Measurements from ENCODE around the gene GNPTG.
A peak's percentile ranks its signal among the peaks of the same experiment; 100 is the strongest.
"Not testable (repeated sequence)": the region's sequence is repeated elsewhere in the genome, so short reads cannot be mapped to it uniquely, and the experiment has no call there.

GNPTG gene

GRCh38 chr16:1325261-1325660 lies 26.5 kb upstream of the GNPTG start:
- no peak for TF ChIP-seq CTCF (IDR thresholded peaks at IDR 0.05; ENCODE audit: insufficient read depth, low read depth, low read length, missing control alignments)
- no peak for DNase-seq (ENCODE audit: low read depth)
- H3K4me3 ChIP-seq (ENCODE audit: low read depth, low read length): no peak overlapping the region

GRCh38 chr16:1325673-1326371 lies 25.9 kb upstream of the GNPTG start:
- no peak for DNase-seq (ENCODE audit: low read depth)
- no peak overlapping the region for H3K4me3 ChIP-seq (ENCODE audit: low read depth, low read length)
- TF ChIP-seq CTCF (IDR thresholded peaks at IDR 0.05; ENCODE audit: insufficient read depth, low read depth, low read length, missing control alignments): no peak

GRCh38 chr16:1326391-1326790 lies 25.3 kb upstream of the GNPTG start:
- H3K4me3 ChIP-seq (ENCODE audit: low read depth, low read length): no peak overlapping the region
- no peak for TF ChIP-seq CTCF (IDR thresholded peaks at IDR 0.05; ENCODE audit: insufficient read depth, low read depth, low read length, missing control alignments)
- DNase-seq (ENCODE audit: low read depth): peak; percentile 58

- H3K4me3 ChIP-seq (ENCODE audit: low read depth, low read length): no peak overlapping the region
- DNase-seq (ENCODE audit: low read depth): no peak
- TF ChIP-seq CTCF (IDR thresholded peaks at IDR 0.05; ENCODE audit: insufficient read depth, low read depth, low read length, missing control alignments): no peak
These were observed 24.6 kb upstream of the GNPTG start for GRCh38 chr16:1326946-1327618.

- no peak for TF ChIP-seq CTCF (IDR thresholded peaks at IDR 0.05; ENCODE audit: insufficient read depth, low read depth, low read length, missing control alignments)
- H3K4me3 ChIP-seq (ENCODE audit: low read depth, low read length): no peak overlapping the region
- DNase-seq (ENCODE audit: low read depth): no peak
These were observed 24.1 kb upstream of the GNPTG start for GRCh38 chr16:1327619-1327947.

- H3K4me3 ChIP-seq (ENCODE audit: low read depth, low read length); DNase-seq (ENCODE audit: low read depth): not testable (repeated sequence)
These were observed 23.6 kb upstream of the GNPTG start for GRCh38 chr16:1328136-1328535.

- DNase-seq (ENCODE audit: low read depth); H3K4me3 ChIP-seq (ENCODE audit: low read depth, low read length): not testable (repeated sequence)
These were observed 22.8 kb upstream of the GNPTG start for GRCh38 chr16:1328961-1329360.

GRCh38 chr16:1330260-1330914 lies 21.3 kb upstream of the GNPTG start:
- no peak overlapping the region for H3K4me3 ChIP-seq (ENCODE audit: low read depth, low read length)
- TF ChIP-seq CTCF (IDR thresholded peaks at IDR 0.05; ENCODE audit: insufficient read depth, low read depth, low read length, missing control alignments): peak; percentile 62
- peak; percentile 55 for DNase-seq (ENCODE audit: low read depth)
